ENCODE results near the gene ZNF518A.

- no peak for TF ChIP-seq TCF12 (IDR thresholded peaks at IDR 0.05; ENCODE audit: low read depth, low read length)
- TF ChIP-seq CTCF (IDR thresholded peaks at IDR 0.05; ENCODE audit: control extremely low read depth in 1 of 3, insufficient read depth in 1 of 3, low read depth in 1 of 3, low read length in 3 of 3) = no peak
- no peak for TF ChIP-seq CREB1 (IDR thresholded peaks at IDR 0.05)
- TF ChIP-seq EGR1 (IDR thresholded peaks at IDR 0.05; ENCODE audit: borderline replicate concordance, low read depth, low read length) = no peak
- no peak for TF ChIP-seq EZH2 (IDR thresholded peaks at IDR 0.05; ENCODE audit: low read depth, low read length, severe bottlenecking)
- TF ChIP-seq SUZ12 (IDR thresholded peaks at IDR 0.05; ENCODE audit: low read length) = no peak
- TF ChIP-seq USF2 (IDR thresholded peaks at IDR 0.05; ENCODE audit: low read length) = no peak
- no peak for TF ChIP-seq CHD7 (IDR thresholded peaks at IDR 0.05; ENCODE audit: insufficient replicate concordance, low read length)
- no peak for TF ChIP-seq EP300 (IDR thresholded peaks at IDR 0.05; ENCODE audit: borderline replicate concordance in 1 of 2, low read depth in 2 of 2, low read length in 2 of 2)
- TF ChIP-seq ZNF274 (IDR thresholded peaks at IDR 0.05; ENCODE audit: borderline replicate concordance, extremely low read depth, low read length) = no peak
- no peak for TF ChIP-seq GABPA (IDR thresholded peaks at IDR 0.05; ENCODE audit: borderline replicate concordance, insufficient read depth, low read length)
- TF ChIP-seq NANOG (IDR thresholded peaks at IDR 0.05; ENCODE audit: insufficient read depth, low read depth, low read length, poor library complexity, severe bottlenecking) = no peak
- no peak for TF ChIP-seq POLR2A (IDR thresholded peaks at IDR 0.05; ENCODE audit: control extremely low read depth in 1 of 2, low read depth in 2 of 2, low read length in 2 of 2)
These were observed 71.4 kb downstream of the ZNF518A start for GRCh38 chr10:96201525-96201924.

All from H1 (cell line).